Pancreas (tissue), 10 donors: ENCODE measurements around the gene GID8. TPM values are rescaled to one million over a fixed set of nuclear protein-coding genes. Genes with fewer than 3 reads are reported as not detected.

Experiments
- ATAC-seq, 4 donors: fragments of 200-7000 bp; cut with Tn5 transposase; one replicate each; pipeline versions ENCODE4 v1.8.0 to v1.9.1; 2020; ENCODE audit warnings: mild to moderate bottlenecking in 4 of 4, moderate library complexity in 4 of 4
- DNase-seq, 6 donors: peaks; one replicate each; pipeline ENCODE4 v3.0.0-alpha.2; 2020
- FAIRE-seq: peaks from 2 replicates; lab custom pipeline; 2012; peaks lifted over from hg19 to GRCh38; lab: Jason Lieb, UNC
- H3K27ac ChIP-seq, 4 donors: fragments of 200-600 bp; sonication (generic); 1 replicate in 3 of 4; 2 replicates in 1 of 4; pipeline versions ENCODE4 v1.5.0 to v1.8.0; 2020
- H3K27me3 ChIP-seq, 4 donors: fragments of 200-600 bp; one replicate each; pipeline ENCODE4 v1.8.0; 2021
- H3K36me3 ChIP-seq, 3 donors: fragments of 200-600 bp; sonication (generic) in 1 of 3; one replicate each; pipeline versions ENCODE4 v1.5.0 to v1.8.0; 2020 to 2021
- H3K4me1 ChIP-seq, 3 donors: fragments of 200-600 bp; one replicate each; pipeline ENCODE4 v1.8.0; 2021
- H3K4me3 ChIP-seq, 4 donors: fragments of 200-600 bp; sonication (generic) in 2 of 4; one replicate each; pipeline versions ENCODE4 v1.5.0 to v1.8.0; 2020 to 2021
- H3K9me3 ChIP-seq, 4 donors: fragments of 200-600 bp; one replicate each; pipeline ENCODE4 v1.8.0; 2021
- CTCF ChIP-seq, 4 donors: fragments of 200-600 bp; sonication (generic) in 3 of 4; IDR thresholded peaks; one replicate each; pipeline versions ENCODE4 v1.5.0 to v1.8.0; 2021; ENCODE audit warnings: antibody characterized with exemption in 4 of 4
- WGBS, 2 donors: extraction: QIAGEN DNeasy Blood & Tissue Kit; methylation state at CpG; one replicate each; pipeline ENCODE4 v1.1.7; 2013; 5-methylcytosine and 5-hydroxymethylcytosine counted together
- intact Hi-C, 3 donors: fragments of 100-400 bp; cut with DNase I; formaldehyde crosslinking; loops; one replicate each; pipeline versions ENCODE4 v1.11.1 to v1.14.2; 2022
- polyA plus RNA-seq, 2 donors: library from polyadenylated mRNA; stranded (reverse); fragments of 200-250 nt; gene quantifications; one replicate each; pipeline ENCODE4 v1.2.3, GENCODE V29; 2013
- total RNA-seq, 6 donors: library from RNA; stranded (reverse); fragmentation: NEBNext Ultra II Directional in 4 of 6; extraction: Animal tissue kit (Norgen Biotek cat#: 25700) in 4 of 6; gene quantifications; one replicate each; pipeline versions ENCODE4 v1.2.1 to v1.2.4, GENCODE V29; 2021 to 2023
- donor health status: healthy with polysubstance abuse.
- donor health status: DM: no; HTN: no; CAD: no; lungs with moderate emphysema.
- donor health status: DM: no; HTN: no; CAD: no.
- donor health status: control.
- donor health status: control.
- donor health status: Bipolar disorder and iron deficiency.
- donor health status: DM: yes; HTN: yes; CAD: no.
- donor health status: DM: no; HTN: no; CAD: no.
- donor health status: DM: no; HTN: no; CAD: no.
- donor health status: DM: yes; HTN: yes; CAD: no.

GID8 gene
- total and polyA plus RNA-seq, 8 donors = 6.0 to 22.4 (median 15.5) TPM

- no peak overlapping the region for H3K4me3 ChIP-seq
- peaks cover 4 to 75% (median 47%) of the 10 kb centered on the region in 3 donors for H3K36me3 ChIP-seq
- peak in 1 of 6 donors; percentile 29 for DNase-seq
- no peaks in the 10 kb centered on the region for H3K9me3 ChIP-seq
- H3K4me1 ChIP-seq = no peaks in the 10 kb centered on the region
- no peak overlapping the region for H3K27ac ChIP-seq
- no peak for ATAC-seq
- no peak for FAIRE-seq
- WGBS, 2 donors = 94 to 96% methylated on average over 9 of the region's 9 CpGs
- no peaks in the 10 kb centered on the region for H3K27me3 ChIP-seq
- no peak for TF ChIP-seq CTCF (IDR thresholded peaks at IDR 0.05)
- intact Hi-C loops = loop anchor here in 2 of 3 donors (5.0 to 10.0 kb wide), 2 partner anchors 112 to 125 kb away; no protein-coding TSS in a partner anchor
Observed at GRCh38 chr20:62889871-62890270, 48.1 kb upstream of the GID8 start.

- TF ChIP-seq CTCF (IDR thresholded peaks at IDR 0.05) = no peak
- FAIRE-seq = no peak
- peak in 1 of 6 donors; percentile 18 for DNase-seq
- Histone ChIP-seq H3K27ac (no peak overlapping the region), H3K36me3 (peaks cover 4 to 75% (median 48%) of the 10 kb centered on the region in 3 donors), H3K4me1 (no peaks in the 10 kb centered on the region), H3K9me3 (no peaks in the 10 kb centered on the region), H3K4me3 (no peak overlapping the region), H3K27me3 (no peaks in the 10 kb centered on the region)
- WGBS, 2 donors = 91 to 96% methylated on average over 7 of the region's 7 CpGs
- intact Hi-C loops = loop anchor here in 1 of 3 donors (10.0 kb wide), 1 partner anchor 124 kb away; no protein-coding TSS in a partner anchor
- ATAC-seq = no peak
Observed at GRCh38 chr20:62890444-62890843, 47.5 kb upstream of the GID8 start.

- ATAC-seq (no peak), DNase-seq (no peak), FAIRE-seq (no peak)
- Histone ChIP-seq H3K27ac (no peak overlapping the region), H3K9me3 (no peaks in the 10 kb centered on the region), H3K4me3 (no peak overlapping the region), H3K27me3 (no peaks in the 10 kb centered on the region), H3K4me1 (no peaks in the 10 kb centered on the region), H3K36me3 (peaks cover 4 to 75% (median 48%) of the 10 kb centered on the region in 3 donors)
- 91 to 93% methylated on average over 15 of the region's 15 CpGs for WGBS, 2 donors
- TF ChIP-seq CTCF (IDR thresholded peaks at IDR 0.05) = no peak
- intact Hi-C loops = loop anchor here in 1 of 3 donors (10.0 kb wide), 1 partner anchor 124 kb away; no protein-coding TSS in a partner anchor
Observed at GRCh38 chr20:62891111-62891510, 46.8 kb upstream of the GID8 start.

- intact Hi-C loops = loop anchor here in 1 of 3 donors (10.0 kb wide), 1 partner anchor 122 kb away; no protein-coding TSS in a partner anchor
Observed at GRCh38 chr20:62892348-62893304, 45.3 kb upstream of the GID8 start.

More at GRCh38 chr20:62892348-62893304, 45.3 kb upstream of the GID8 start:
- Histone ChIP-seq H3K9me3 (no peaks in the 10 kb centered on the region), H3K4me3 (no peak overlapping the region), H3K27me3 (no peaks in the 10 kb centered on the region), H3K4me1 (no peaks in the 10 kb centered on the region), H3K36me3 (peaks cover 4 to 69% (median 48%) of the 10 kb centered on the region in 3 donors), H3K27ac (no peak overlapping the region)
- no peak for TF ChIP-seq CTCF (IDR thresholded peaks at IDR 0.05)
- 91 to 94% methylated on average over 25 of the region's 25 CpGs for WGBS, 2 donors
- no peak for ATAC-seq
- no peak for FAIRE-seq
- DNase-seq = no peak
